ENCODE measurements around the gene NCEH1. TPM values are rescaled to one million over a fixed set of nuclear protein-coding genes. Genes with fewer than 3 reads are reported as not detected.

The NCEH1 gene
- total RNA-seq, 4 donors from 2014 or later: 6.4 to 85.8 (median 12.1) TPM

DNA sequence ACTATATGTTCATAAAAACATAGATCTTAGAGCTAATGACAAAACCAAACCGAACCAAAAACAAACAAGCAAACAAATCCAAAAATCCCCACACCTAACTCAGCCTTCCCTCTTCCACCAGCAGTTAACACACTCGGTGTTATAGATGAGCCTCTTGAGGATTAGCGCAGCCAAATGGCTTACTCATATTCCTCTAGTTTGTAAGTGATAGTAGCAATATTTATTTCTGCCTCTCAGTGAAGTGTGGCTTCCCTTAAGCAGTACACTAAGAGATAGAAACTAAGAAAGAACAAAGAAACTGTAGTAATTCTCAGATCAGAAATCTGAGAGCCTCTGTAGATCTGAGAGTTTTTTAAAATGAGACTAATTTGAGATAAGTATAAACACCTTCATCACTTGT is 2.4 kb upstream of the NCEH1 start:
- TF ChIP-seq, protein P1, sequence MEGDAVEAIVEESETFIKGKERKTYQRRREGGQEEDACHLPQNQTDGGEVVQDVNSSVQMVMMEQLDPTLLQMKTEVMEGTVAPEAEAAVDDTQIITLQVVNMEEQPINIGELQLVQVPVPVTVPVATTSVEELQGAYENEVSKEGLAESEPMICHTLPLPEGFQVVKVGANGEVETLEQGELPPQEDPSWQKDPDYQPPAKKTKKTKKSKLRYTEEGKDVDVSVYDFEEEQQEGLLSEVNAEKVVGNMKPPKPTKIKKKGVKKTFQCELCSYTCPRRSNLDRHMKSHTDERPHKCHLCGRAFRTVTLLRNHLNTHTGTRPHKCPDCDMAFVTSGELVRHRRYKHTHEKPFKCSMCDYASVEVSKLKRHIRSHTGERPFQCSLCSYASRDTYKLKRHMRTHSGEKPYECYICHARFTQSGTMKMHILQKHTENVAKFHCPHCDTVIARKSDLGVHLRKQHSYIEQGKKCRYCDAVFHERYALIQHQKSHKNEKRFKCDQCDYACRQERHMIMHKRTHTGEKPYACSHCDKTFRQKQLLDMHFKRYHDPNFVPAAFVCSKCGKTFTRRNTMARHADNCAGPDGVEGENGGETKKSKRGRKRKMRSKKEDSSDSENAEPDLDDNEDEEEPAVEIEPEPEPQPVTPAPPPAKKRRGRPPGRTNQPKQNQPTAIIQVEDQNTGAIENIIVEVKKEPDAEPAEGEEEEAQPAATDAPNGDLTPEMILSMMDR (IDR thresholded peaks at IDR 0.05; ENCODE audit: low read depth): no peak

DNA sequence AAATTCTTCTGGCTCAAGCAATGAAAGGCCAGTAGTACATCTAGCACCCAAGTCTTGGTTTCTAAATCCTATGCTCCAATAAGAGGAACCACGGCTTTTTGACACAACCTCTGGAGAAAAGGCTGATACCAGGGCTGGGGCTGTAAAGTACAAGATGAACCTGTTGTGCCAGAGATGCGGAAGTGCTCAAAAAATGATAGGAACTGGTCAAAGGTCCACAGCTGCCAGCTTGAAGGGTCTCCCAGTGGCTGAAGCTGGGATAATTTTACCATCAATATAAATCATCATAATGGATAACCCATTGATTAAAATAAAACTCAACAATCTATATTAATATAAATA is 558 bp upstream of the NCEH1 start:
- TF ChIP-seq, protein P1 (IDR thresholded peaks at IDR 0.05; ENCODE audit: low read depth): no peak

DNA sequence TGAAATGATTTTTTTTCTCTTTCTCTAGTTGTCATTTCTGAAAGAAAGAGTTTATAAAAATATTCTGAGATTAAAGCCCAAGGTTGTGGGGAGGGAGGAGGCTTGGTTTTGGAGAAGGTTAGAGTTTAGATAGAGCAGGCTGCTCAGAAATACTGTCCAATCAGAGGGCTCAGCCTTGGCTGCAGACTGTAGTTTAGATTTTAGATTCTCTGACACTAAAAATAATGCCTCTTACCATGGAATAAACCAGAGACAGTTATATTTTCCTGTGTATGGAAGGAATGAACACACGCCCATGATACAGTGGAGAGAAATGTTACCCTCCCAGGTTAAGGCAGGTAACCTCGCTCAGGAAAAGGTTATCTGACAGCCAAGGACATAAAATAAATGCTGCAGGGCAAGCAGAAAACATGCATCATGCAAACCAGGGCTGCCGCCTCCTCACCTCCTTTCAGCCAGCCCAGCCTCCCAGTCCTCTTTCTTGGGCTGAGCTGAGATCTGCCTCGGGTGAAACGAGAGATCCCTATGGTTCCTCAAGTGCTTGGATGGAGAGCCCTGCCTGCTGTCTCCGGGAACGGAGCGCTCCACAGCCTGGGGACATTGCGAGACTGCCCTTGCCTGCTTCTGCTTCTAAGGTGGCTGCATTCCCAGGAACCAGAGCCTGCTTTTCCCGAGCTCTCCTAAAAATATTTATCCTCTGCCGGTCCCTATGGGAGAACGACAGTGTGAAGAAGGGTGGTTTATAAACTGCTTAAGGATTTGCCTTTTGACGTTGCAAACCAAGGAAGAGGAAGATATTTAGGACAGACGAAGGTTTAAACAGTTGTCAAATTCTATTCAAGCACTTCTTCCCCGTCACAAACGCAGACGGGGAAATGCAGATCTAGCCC is 848 bp downstream of the NCEH1 start:
- TF ChIP-seq, protein P1 (IDR thresholded peaks at IDR 0.05; ENCODE audit: low read depth): no peak

DNA sequence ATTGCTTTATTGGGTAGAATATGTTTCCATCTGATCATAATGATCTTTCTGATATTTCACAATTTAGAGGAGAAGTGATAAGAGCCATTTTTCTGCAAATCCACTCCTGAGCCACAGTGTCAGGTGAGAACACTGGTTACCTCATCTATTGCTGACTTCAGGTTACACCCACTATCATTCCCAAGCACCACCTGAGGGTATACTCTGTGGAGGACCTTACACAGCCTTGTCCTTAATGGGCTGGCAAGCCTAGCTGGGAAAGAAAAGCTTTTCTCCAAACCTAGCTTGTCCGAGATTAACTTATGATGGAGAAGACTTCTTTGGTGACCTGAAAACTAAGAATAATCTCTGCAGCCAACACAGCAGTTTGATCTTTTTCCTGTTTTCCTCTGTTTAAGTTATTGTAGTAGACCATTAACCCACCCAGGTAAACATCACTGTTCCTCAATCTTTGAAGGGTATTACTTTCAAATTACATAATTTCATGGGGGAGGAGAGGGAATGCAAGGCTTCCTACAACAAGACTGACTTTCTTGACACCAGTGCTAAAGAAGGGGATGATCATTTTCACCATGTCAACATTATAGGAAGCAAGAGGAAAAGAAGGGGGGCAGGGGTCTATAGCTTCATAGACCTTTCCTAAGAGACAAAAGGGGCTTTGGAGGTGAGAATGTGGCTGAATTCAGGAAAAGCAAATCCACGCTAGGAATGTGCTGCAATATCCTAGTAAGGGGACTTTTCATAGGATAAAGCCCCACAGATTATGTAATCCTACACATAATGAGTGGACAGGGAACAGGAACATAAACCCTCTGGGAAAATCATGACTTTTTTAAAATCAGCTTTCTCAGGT is 1.7 kb downstream of the NCEH1 start:
- TF ChIP-seq, protein P1 (IDR thresholded peaks at IDR 0.05; ENCODE audit: low read depth): no peak

DNA sequence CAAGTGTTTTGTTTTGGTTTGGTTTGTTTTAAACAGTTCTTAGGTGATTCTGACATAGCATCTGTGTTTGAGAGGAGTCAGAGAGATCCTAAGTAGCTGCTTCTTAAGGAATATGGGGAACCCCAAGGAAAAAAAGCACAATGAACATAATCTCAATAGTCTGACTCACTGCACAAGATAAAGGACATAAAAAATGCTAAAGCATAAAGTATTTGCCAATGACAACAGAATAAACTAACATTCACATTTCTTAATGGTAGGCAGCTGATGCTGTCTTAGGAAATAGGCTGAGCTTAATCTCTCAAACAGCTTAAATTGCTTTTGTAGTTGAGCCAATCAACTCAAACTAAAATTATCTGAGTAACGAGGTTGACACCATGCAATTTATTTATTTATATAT is 2.9 kb downstream of the NCEH1 start:
- TF ChIP-seq, protein P1 (IDR thresholded peaks at IDR 0.05; ENCODE audit: low read depth): no peak

DNA sequence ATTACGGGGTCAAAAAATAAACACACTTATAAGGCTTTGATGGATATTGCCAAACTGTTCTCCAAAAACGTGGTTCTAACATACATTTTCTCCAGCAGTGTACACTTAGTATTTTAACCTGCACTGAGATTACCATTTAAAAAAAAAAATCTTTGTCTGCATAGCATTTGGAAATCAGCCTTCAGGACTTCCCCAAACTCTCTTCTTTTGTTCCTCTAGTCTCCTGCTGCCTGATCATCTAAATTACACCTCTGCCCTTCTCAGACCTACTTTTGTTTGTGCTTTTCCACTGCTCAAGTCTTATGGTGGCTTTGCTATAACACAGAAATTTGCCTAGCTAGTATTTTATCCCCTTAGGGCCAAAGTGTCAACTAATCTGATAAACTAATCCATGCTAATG is 3.8 kb downstream of the NCEH1 start:
- TF ChIP-seq, protein P1 (IDR thresholded peaks at IDR 0.05; ENCODE audit: low read depth): no peak

DNA sequence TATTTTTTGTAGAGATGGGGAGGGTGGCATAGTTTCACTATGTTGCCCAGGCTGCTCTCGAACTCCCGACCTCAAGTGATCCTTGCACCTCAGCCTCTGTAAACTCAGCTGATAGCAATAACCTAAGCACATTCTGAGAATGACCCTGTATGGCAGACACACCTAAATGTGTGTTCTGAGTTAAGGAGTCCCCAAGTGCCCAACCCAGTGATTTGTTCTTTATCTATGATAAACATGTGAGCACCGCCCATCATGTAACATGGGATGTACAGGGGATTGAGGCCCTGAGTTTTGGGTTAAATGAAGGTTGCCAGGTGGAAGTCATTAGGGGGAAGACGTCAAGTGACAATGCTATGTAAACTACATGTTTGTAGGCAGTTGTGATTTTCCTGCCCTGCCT is 5.7 kb downstream of the NCEH1 start:
- TF ChIP-seq, protein P1 (IDR thresholded peaks at IDR 0.05; ENCODE audit: low read depth): no peak

All from subcutaneous adipose tissue (tissue), 4 donors.